Measurements from ENCODE around the gene HIVEP3.

The HIVEP3 gene

DNA sequence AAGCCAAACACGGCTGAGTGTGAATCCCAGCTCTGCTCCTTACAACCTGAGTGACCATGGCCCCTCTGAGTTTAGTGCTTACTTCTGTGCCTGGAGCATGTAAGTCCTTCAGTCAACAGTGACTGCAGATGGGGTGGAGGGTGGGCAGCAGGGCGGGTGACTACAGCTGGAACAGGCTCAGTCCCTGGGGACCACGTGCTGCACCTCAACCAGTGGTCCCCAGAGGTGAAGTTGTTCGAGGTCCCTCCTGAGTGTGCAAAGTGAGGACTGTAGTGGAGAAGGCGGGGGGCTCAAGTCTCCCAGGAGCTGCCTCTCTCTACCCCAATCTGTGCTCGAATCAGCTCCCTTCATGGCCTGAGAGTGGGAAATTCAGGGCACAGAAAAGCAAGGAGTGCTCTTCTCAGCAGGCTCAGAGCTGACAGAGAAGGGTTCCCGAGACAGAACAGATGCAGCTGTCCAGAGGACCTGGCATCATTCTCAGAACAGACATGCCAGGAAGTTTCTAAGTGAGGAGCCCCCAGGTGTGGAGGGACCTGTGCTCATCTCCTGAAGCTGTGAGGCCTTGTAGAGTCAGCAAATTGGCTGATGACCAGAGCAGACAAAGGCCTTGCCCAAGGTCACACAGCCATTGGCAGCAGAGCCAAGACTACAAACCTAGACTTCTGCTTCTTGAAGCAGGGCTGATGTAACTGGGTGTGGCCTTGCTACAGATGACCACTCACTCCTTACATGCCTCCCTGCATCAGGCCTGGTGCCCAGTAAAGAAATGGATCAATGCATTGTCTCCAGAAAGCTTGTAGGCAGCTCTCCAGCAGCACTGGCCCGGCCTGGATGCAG is 372.5 kb downstream of the HIVEP3 start:
- Mint-ChIP-seq H3K4me1 (peaks cover 30 to 47% of the 10 kb centered on the region in 2 donors), H3K9me3 (peaks cover 2 to 5% of the 10 kb centered on the region in 2 donors), H3K4me3 (no peak overlapping the region), H3K27ac (peak overlapping the region; percentile 31), H3K27me3 (no peaks in the 10 kb centered on the region), H3K36me3 (peaks cover 54 to 78% of the 10 kb centered on the region in 2 donors)
- ATAC-seq (replicated peaks): no peak
- DNase-seq: no peak

DNA sequence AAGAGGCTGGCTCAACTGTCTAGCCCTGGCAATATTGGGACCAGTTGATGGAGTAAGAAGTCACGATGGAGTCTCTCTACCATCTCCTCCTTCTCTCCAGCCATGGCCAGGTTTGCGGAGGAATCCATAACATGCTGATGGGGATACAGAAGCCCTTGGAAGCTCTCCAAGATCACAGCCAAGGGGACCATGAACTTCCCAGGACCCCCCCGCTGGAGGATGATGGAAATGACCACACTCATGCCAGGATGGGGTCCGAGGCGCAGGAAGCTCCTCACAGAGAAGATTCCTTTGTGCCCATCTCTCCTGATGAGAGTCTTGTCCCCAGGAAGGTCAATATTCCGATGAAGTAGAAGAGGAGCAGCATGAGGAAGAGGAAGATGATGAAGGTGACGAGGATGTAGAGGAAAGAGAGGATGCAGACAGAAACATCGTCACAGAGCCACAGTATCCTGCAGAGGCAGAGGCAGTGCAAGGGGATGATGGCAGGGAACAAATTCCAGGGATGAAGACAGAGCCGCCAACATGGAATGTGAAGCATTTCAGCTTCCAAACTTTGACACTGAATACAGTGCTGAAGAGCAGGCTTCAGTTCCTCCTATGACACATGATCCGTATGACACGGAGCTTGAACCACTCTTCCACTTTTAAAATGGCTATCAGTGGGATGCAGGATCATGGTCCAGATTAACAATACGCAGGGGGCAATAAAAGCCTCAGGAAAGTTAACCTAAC is 376.4 kb downstream of the HIVEP3 start:
- H3K4me3 Mint-ChIP-seq: no peak overlapping the region
- peak overlapping the region; percentile 15 for H3K27ac Mint-ChIP-seq
- ATAC-seq (replicated peaks) (no peak), DNase-seq (no peak)
- no peaks in the 10 kb centered on the region for H3K27me3 Mint-ChIP-seq
- peaks cover 56 to 89% of the 10 kb centered on the region in 2 donors for H3K36me3 Mint-ChIP-seq
- peaks cover 54 to 72% of the 10 kb centered on the region in 2 donors for H3K4me1 Mint-ChIP-seq
- H3K9me3 Mint-ChIP-seq: peaks cover 0 to 5% of the 10 kb centered on the region in 2 donors

DNA sequence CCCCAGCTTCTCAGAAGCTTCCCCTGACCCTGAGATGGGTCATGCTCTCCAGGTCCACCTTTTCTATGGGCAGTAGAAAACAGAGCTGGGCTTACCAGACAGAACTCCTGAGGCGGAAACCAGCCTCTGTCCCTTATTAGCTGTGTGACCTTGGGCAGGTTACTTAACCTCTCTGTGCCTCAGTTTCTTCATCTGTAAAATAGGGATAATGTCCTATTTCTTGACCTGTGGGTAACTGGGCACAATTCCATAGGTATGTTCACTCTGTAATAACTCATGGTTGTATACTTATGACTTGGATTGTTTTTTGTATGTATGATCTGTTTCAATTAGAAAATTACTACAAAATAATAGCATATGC is 377.1 kb downstream of the HIVEP3 start:
- Mint-ChIP-seq H3K36me3 (peaks cover 52 to 84% of the 10 kb centered on the region in 2 donors), H3K4me3 (no peak overlapping the region), H3K4me1 (peaks cover 54 to 69% of the 10 kb centered on the region in 2 donors), H3K9me3 (peaks cover 0 to 5% of the 10 kb centered on the region in 2 donors), H3K27ac (peak overlapping the region; percentile 49), H3K27me3 (no peaks in the 10 kb centered on the region)
- no peak for DNase-seq
- ATAC-seq (replicated peaks): no peak

DNA sequence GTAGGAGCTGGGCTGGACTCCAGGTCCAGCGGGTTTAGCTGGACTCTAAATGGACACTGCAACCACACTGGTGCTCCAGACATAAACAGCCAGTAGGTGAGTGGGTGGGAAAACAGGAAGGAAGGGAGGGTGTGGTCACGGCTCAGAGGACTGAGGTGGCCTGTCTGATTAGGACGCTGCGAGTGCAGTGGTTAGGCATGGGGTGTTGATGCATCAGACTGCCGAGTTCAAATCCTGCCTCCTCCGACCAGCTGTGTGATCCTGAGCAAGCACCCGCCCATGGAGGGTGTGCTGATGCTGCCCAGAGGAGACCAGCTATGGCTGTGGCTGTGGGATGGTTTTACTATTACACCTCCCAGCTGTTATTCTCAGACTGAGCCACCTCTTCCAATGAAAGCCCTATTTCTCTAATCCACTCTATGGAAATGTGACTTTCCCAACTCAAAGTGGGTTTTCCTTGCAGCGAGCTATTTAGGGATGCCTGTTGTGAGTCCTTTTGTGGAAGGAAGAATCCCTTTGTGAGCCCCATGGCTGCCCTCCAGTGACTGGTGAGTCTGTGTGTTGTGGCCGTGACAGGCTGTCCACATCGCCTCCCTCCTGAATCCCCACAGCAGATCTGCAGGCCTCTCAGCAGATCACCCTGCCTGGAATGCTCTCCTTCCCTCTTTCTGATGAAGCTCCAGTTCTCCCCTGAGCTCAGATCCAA is 377.7 kb downstream of the HIVEP3 start:
- H3K27ac Mint-ChIP-seq: peak overlapping the region; percentile 91
- H3K4me3 Mint-ChIP-seq: no peak overlapping the region
- peaks cover 0 to 5% of the 10 kb centered on the region in 2 donors for H3K9me3 Mint-ChIP-seq
- H3K4me1 Mint-ChIP-seq: peaks cover 57 to 66% of the 10 kb centered on the region in 2 donors
- no peaks in the 10 kb centered on the region for H3K27me3 Mint-ChIP-seq
- no peak for DNase-seq
- ATAC-seq (replicated peaks): peak; percentile 60 to 63
- peaks cover 51 to 82% of the 10 kb centered on the region in 2 donors for H3K36me3 Mint-ChIP-seq

DNA sequence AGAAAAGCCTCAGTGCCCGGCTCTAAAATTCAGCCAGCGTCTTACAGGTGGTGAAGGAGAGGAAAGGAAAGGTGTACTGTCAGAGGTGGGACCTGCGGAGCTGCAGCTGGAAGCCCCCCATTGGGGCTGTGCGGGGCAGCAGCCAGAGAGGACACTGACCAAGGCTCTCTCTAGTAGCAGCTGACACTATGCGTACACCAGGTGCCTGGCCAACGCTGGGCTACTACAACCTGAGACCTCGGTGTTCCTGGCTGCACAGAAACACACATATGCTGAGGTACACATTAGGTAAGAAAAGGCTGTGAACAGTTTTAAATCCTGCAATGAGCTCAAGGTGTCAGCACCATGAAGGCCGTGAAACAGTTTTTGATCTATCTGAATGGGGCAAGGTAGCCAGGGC is 378.7 kb downstream of the HIVEP3 start:
- peaks cover 59 to 82% of the 10 kb centered on the region in 2 donors for H3K36me3 Mint-ChIP-seq
- H3K9me3 Mint-ChIP-seq: peaks cover 0 to under 1% of the 10 kb centered on the region in 2 donors
- no peaks in the 10 kb centered on the region for H3K27me3 Mint-ChIP-seq
- no peak for ATAC-seq (replicated peaks)
- H3K4me3 Mint-ChIP-seq: no peak overlapping the region
- peaks cover 54 to 66% of the 10 kb centered on the region in 2 donors for H3K4me1 Mint-ChIP-seq
- H3K27ac Mint-ChIP-seq: peak overlapping the region; percentile 44
- DNase-seq: no peak

DNA sequence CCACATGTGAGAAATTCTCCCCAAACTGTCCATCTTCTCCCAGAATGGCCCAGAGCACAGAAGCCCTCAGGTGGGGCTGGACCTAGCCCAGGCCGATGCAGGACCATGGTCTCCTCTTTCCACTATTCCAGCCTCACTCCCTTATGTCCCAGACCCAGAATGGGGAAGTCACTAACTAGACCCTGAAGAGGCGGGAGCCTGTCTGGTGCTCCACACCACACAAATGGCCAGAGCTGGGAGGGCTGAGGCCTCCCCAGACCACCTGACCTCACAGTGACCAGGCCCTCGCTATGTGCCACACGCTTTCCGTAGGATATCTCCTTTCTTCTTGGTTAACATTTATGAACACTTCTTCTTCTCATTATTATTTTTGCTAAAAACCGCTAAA is 379.3 kb downstream of the HIVEP3 start:
- H3K27me3 Mint-ChIP-seq: no peaks in the 10 kb centered on the region
- peaks cover 53 to 66% of the 10 kb centered on the region in 2 donors for H3K4me1 Mint-ChIP-seq
- peaks cover 63 to 84% of the 10 kb centered on the region in 2 donors for H3K36me3 Mint-ChIP-seq
- H3K27ac Mint-ChIP-seq: peak overlapping the region; percentile 45
- ATAC-seq (replicated peaks) (no peak), DNase-seq (no peak)
- H3K4me3 Mint-ChIP-seq: no peak overlapping the region
- no peaks in the 10 kb centered on the region for H3K9me3 Mint-ChIP-seq

DNA sequence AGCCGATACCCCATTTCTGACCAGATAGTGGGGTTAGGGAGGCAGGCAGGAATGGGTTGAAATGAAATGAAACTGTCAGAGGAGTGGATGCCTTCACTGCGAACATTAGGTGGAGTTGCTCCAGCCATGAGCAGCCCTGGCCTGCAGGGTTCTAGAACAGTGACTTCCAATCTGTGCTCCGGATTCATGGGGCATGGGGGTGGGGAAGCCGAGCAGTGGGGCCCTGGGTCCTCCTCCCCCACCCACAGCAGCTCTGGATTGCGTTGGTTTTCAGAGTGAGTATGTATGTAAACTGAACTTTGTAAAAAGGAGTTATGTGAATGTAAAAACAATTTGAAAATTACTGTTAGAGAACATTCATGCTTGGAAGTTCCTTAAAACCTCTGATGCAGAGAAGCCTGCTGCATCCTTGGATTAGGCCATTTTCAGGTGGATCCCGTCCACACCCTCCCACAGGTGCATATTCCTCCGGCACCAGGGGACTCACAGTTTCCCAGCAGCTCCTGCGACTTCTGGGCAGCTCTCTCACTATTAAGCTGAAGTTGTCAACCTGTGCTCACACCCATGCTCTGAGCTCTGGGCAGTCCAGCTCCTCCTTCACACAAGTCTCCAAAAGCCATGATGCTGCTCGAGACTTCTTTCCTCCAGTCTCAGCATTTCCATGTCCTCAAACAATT is 379.8 kb downstream of the HIVEP3 start:
- DNase-seq: no peak
- no peaks in the 10 kb centered on the region for H3K27me3 Mint-ChIP-seq
- no peak for ATAC-seq (replicated peaks)
- peaks cover 57 to 66% of the 10 kb centered on the region in 2 donors for H3K4me1 Mint-ChIP-seq
- peaks cover 62 to 84% of the 10 kb centered on the region in 2 donors for H3K36me3 Mint-ChIP-seq
- no peak overlapping the region for H3K4me3 Mint-ChIP-seq
- peak overlapping the region; percentile 45 for H3K27ac Mint-ChIP-seq
- H3K9me3 Mint-ChIP-seq: no peaks in the 10 kb centered on the region

DNA sequence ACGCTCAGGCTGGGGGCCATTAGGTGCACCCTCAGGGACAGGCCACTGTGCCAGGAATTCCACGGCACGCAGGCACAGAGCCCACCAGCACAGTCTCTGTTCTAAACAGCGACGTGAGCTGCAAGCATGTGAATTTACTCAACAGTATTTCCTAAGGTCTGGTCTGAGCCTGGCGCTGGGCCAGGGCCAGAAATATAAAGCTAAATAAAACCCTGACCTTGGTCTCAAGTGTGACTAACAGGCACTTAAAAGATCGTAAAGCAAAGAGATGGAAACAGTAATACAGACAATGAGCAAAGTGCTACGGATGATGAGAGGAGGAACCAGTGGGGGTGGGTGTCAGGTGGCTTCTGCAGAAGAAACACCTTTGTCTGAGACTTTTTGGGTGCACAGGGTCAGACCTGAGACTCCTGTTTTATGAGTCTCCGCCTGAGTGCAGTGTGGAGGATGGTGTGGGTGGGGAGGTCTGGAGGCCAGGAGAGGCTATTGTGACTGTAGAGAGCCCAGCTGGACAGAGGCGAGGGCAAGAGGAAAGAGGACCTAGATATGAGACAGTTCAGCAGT is 380.9 kb downstream of the HIVEP3 start:
- Mint-ChIP-seq H3K4me1 (peaks cover 57 to 58% of the 10 kb centered on the region in 2 donors), H3K36me3 (peaks cover 60 to 84% of the 10 kb centered on the region in 2 donors), H3K27ac (peak overlapping the region; percentile 39), H3K9me3 (no peaks in the 10 kb centered on the region), H3K27me3 (no peaks in the 10 kb centered on the region), H3K4me3 (peak overlapping the region; percentile 51 to 57)
- no peak for DNase-seq
- peak; percentile 41 to 62 for ATAC-seq (replicated peaks)

DNA sequence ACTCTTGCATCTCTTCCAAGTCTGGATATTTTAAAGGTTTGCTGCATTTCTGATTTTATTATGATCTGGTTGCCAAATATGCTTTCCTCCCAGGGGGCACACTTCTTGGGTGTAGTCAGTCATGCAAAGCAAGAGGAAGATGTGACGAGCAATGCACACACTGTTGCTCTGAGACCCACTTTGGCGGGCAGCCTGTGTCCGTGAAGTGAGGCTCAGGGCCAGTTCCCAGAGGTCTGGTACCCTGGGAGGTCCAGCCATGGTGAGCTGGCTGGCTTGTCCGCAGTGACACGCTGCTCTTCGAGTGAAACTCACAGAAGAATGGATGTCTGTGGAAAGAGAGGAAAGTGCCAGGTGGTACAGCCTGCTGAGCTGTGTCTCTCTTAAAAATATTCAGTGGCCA is 381.5 kb downstream of the HIVEP3 start:
- DNase-seq (no peak), ATAC-seq (replicated peaks) (peak; percentile 51 to 61)
- Mint-ChIP-seq H3K4me1 (peaks cover 51 to 57% of the 10 kb centered on the region in 2 donors), H3K36me3 (peaks cover 63 to 84% of the 10 kb centered on the region in 2 donors), H3K27me3 (no peaks in the 10 kb centered on the region), H3K4me3 (peak overlapping the region; percentile 51 to 57), H3K27ac (peak overlapping the region; percentile 37), H3K9me3 (no peaks in the 10 kb centered on the region)

DNA sequence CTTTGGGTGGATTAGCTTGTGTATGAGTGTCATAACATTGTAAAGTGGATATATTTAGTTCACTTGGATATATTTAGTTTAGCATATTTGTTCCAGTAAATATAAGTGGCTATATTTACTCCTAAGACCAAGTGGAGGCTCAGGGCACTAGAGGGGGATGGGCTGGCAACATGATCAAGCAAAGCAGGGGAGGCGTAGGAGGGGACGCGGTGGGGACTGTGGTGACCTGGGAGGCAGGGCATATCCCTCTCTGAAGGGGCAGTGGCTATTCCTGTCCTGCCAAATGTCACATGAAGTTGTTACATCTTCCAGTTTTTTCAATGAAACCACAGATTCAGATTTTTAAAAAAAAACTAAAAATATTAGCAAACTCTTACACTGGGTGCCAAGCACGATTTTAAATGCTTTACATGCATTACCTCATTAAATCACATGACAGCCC is 382.3 kb downstream of the HIVEP3 start:
- no peak overlapping the region for H3K27ac Mint-ChIP-seq
- peaks cover 62 to 85% of the 10 kb centered on the region in 2 donors for H3K36me3 Mint-ChIP-seq
- DNase-seq: no peak
- peaks cover 51 to 53% of the 10 kb centered on the region in 2 donors for H3K4me1 Mint-ChIP-seq
- ATAC-seq (replicated peaks): no peak
- no peaks in the 10 kb centered on the region for H3K9me3 Mint-ChIP-seq
- no peak overlapping the region for H3K4me3 Mint-ChIP-seq
- no peaks in the 10 kb centered on the region for H3K27me3 Mint-ChIP-seq

DNA sequence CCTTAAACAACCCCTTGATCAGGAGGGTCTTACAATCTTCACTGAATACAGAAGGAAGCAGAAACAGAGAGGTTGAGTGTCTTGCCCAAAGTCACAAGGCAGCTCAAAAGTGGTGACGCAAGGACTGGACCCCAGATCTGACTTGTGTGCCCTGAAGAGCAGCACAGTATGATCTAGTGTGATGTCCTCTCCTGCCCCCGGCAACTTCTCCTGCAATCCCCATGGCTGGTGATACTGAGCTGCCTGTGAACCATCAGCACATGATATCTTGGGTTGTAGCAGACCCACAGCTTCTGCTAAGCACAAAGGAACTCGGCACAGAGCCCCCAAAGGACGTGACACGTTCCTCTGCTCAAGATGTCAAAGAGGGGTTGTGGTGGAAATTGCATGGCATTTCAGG is 383.0 kb downstream of the HIVEP3 start:
- Mint-ChIP-seq H3K4me3 (peak overlapping the region in 1 of 2 donors; percentile 9), H3K9me3 (no peaks in the 10 kb centered on the region), H3K4me1 (peaks cover 50 to 53% of the 10 kb centered on the region in 2 donors), H3K36me3 (peaks cover 64 to 87% of the 10 kb centered on the region in 2 donors), H3K27me3 (no peaks in the 10 kb centered on the region), H3K27ac (no peak overlapping the region)
- DNase-seq (no peak), ATAC-seq (replicated peaks) (no peak)

DNA sequence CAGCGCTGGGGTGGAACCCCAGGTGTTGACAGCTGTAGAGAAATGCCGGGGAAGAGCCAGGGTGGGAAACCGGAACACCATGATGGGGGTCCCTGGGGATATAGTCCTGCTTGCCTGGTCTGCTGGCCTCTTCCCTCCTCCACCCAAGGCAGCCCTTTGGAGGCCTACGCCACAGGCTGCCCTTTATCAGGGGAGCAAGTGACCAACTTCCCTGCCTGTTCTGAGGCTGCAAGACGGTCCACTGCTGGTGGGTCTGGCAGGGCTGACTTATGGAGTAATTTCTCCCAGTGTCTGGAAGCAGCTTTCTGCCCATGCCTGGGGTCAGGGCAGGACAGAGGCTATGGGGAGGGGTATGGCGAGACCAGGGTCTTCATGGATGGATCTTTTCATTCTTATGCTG is 383.4 kb downstream of the HIVEP3 start:
- ATAC-seq (replicated peaks): no peak
- Mint-ChIP-seq H3K9me3 (no peaks in the 10 kb centered on the region), H3K27ac (peak overlapping the region; percentile 17), H3K4me1 (peaks cover 49 to 51% of the 10 kb centered on the region in 2 donors), H3K36me3 (peaks cover 68 to 87% of the 10 kb centered on the region in 2 donors), H3K4me3 (no peak overlapping the region), H3K27me3 (no peaks in the 10 kb centered on the region)
- DNase-seq: no peak

DNA sequence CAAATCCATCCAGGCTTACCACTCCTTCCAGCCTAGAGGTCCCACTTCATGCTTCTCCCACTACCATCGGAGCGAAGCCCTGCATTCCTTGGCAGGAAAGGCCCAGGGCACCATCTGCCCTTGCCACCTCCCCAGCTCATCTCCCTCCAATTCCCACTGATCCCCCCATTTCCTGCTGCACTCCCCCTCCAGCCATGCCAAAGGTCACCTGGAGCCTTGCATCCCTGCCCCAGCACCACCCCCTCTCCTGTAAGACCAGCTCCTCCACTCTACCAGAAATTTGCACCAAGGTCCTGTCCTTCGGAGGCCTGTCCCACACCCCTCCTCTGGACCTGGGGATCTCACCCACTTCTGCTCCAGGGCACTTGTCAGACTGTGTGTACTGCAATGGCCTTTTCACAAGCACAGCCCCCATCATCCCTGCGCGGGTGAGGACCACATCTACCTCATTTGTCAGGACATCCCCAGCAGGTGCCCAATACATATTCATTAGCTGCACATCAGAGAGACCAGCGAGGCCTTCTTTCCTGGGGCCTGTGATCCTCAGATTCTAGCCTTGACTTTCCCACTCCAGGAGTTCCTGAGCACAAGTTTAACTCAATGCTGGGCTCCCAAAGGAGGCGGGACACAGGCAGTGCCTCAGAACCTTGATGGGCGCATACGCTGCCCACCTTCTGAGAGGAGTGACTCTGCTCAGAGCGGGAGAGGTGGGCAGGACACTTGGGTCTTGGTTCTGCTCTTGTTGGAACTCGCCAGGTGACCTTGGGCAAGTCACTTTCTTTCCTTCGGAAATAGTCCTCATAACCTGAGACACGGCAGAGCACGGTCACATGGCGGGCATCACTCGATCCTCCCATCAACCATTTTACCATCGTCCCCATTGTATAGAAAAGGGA is 384.3 kb downstream of the HIVEP3 start:
- Mint-ChIP-seq H3K4me1 (peaks cover 46 to 50% of the 10 kb centered on the region in 2 donors), H3K36me3 (peaks cover 72 to 88% of the 10 kb centered on the region in 2 donors)

More for the DNA sequence above, 384.3 kb downstream of the HIVEP3 start:
- peak overlapping the region; percentile 17 for H3K27ac Mint-ChIP-seq
- no peaks in the 10 kb centered on the region for H3K27me3 Mint-ChIP-seq
- H3K9me3 Mint-ChIP-seq: no peaks in the 10 kb centered on the region
- ATAC-seq (replicated peaks) (no peak), DNase-seq (no peak)
- H3K4me3 Mint-ChIP-seq: no peak overlapping the region

All from stimulated activated naive B cell treated with anti-CD40 and anti-IgM and Interleukin-4, amounts not matched to agents 10 μg/mL and 1 μg/mL and 100 μg/mL, for 72 hours (primary cell).